HG02759 (cell line): ENCODE results near the gene ZNF341.

Experiments
- ATAC-seq: cut with Tn5 transposase; IDR thresholded peaks from one replicate; pipeline ENCODE4 v1.9.1; 2021; ENCODE audit warnings: mild to moderate bottlenecking, moderate library complexity; ENCODE audit not compliant: unreplicated experiment

ZNF341 gene

GRCh38 chr20:33821270-33821836, 89.6 kb downstream of the ZNF341 start:
- no peak for ATAC-seq

- ATAC-seq, result no peak
Observed at GRCh38 chr20:33822423-33822822, 90.6 kb downstream of the ZNF341 start.

DNA sequence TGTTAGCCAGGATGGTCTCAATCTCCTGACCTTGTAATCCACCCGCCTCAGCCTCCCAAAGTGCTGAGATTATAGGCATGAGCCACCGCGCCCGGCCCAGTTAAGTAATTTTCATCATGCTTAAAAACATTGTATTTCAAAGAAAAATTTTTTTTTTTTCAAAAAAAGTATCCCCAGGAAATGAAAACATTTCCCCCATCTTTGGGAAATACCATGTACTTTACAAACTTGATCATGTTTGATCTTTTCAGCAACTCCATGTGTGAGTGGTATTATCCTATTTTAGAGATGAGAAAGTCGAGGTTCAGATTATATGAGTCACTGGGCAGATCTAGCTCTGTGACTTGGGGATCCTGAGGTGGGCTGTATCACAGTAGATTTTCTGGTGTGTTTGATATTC, 91.2 kb downstream of the ZNF341 start:
- no peak for ATAC-seq

- no peak for ATAC-seq
Observed at GRCh38 chr20:33824852-33825251, 93.1 kb downstream of the ZNF341 start.

GRCh38 chr20:33825340-33826269, 93.8 kb downstream of the ZNF341 start:
- no peak for ATAC-seq

DNA sequence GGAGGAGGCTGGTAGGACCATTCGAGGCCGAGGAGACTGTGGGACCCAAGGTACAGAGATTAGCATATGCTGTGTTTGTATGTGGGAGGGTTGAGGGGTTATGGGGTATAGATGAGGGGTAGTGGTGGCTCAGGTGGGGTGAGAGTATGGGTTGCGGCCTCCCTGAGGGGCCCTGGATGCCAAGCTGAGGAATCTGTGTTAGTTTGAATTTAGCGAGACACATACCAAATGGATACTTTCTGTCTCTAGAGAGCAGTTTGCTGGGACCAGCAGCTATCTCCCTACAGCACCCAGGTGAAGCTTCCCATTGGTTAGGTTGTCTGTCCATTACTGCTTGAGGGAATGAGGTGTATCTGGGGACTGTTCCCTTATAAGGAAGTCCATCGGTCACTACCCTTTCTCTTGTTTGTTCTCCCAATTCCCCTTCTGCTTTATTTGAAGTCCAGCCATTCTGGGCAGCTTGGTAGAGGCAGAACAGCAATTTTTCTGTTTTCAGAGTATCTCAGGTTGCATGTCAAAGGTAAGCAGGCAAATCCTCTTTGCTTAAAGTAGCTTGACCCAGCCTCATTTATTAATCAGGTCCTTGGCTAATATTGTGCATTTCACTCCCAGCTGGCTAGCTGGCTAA, 94.6 kb downstream of the ZNF341 start:
- ATAC-seq, result no peak

DNA sequence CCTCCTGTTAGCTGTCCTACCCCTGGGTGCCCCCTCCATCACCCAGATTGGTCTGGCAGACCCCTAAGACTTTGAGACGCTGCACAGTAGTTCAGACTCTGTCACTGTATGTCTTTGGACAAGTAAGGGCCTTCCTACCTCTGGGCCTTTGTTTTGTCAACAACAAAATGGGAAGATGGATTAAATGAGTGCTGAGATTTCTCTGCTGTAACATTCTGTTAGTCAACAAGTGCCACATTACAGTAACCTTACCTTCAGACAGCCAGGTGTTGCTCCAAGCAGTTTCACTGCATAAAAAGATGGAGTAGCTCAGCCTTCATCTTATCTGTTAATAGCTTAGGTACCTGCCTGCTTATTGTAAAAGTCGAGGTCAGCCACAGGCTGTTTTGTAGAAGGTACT, 95.3 kb downstream of the ZNF341 start:
- no peak for ATAC-seq

DNA sequence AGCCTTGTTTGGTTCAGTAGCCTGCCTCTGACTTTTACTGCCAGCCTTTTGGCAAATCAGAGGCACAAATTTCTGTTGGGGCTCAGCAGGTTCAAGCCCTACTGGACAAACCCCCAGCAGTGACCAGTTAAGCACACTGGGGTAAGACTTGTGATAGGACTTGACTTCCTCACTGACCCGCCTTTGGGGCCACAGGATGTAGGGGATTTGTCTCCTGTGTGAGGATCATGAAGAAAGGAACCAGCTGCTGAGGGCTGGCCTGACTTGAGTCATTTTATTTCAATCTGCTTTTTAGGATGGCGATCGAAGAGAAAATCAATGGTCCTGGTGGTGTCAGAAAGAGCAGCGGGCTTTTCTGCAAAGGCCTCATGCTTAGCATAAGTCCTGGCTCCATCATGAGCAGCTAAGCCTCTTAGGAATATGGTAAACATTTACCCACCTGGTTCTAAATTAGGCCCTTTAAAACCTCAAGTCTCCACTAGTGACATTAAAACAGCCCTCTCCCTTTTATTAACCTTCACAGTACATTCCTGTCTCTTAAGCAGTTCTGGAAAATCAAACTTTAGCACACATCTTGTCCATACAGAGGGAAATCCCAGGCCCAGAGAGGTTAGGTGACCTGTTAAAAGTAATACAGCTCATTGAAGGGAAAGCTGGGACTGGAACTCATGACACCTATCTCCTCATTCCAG, 96.0 kb downstream of the ZNF341 start:
- ATAC-seq, result no peak

GRCh38 chr20:33828326-33828844, 96.6 kb downstream of the ZNF341 start:
- no peak for ATAC-seq

GRCh38 chr20:33828967-33829560, 97.3 kb downstream of the ZNF341 start:
- ATAC-seq, result no peak

DNA sequence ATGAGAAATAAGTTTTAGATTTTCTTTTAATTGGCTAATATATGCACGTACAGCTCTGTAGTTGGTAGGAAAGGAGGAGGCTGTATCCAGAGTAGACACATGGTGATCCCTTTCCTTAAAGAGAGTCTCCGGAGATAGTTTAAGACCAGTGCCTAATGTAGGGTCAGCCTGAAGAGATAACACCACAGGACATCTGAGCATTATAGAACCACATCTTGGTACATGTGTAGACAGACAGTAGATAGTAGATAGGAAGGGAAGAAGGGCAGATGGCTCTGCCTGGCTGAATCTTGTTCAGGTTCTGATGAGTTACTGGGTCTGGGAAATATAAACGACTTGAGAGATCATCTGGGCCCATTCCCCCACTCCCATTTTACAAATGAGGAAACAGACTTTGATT, 97.8 kb downstream of the ZNF341 start:
- ATAC-seq, result no peak

DNA sequence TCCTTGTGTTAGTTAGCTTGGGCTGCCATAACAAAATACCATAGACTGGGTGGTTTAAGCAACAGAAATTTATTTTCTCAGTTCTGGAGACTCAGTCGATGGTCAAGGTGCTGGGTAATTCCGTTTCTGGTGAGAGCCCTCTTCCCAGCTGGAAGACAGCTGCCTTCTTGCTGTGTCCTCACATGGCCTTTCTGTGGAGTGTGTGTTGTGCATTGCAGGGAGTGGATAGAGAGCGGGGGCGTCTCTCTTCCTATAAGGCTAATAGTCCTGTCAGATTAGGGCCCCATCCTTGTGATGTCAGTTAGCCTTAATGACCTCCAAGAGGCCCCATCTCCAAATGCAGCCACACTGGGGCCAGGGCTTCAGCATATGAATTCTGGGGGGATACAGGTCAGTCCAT, 98.6 kb downstream of the ZNF341 start:
- no peak for ATAC-seq

- no peak for ATAC-seq
Observed at GRCh38 chr20:33832103-33832804, 100.5 kb downstream of the ZNF341 start.

GRCh38 chr20:33833333-33833732, 101.5 kb downstream of the ZNF341 start:
- ATAC-seq, result no peak

GRCh38 chr20:33835615-33836172, 103.9 kb downstream of the ZNF341 start:
- no peak for ATAC-seq

GRCh38 chr20:33836277-33836676, 104.5 kb downstream of the ZNF341 start:
- ATAC-seq, result no peak

- ATAC-seq, result no peak
Observed at GRCh38 chr20:33837096-33837830, 105.5 kb downstream of the ZNF341 start.

DNA sequence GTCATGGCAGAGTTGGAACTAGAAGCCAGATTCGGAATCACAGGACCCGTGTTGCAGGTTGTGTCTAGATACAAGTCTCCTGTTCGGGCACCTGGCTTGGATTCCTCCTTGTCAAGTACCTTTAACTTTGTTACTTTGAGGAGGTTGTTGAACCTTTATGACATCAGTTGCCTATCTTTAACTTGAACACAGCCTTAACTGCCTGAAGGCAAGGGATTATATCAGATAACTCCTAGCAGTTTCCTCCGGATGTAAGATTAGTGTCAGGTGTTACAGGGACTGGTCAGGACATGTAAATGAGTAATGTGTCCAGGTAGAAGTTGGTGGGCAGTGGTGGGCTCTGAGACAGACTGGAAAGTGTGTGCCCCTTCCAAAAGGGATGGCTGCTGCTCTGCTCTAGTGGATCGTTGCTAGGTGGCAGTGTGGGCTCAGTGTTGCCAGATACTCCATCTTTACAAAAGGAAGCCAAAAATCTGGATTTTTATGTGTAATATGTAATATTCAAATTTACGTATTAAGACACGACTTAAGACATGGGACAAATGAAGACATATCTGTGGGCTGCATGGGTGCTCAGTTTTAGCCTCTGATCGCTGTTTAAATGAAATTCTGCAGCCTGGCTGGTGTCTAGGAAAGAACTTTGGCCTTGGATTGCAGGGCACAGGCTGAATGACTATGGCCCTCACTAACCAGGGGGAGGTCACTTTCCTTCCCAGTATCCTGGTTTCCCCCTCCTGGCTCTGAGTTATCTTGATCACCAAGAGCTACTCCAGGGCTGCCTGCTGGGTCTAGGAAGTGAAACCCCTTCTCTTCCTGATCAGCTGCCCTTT, 106.5 kb downstream of the ZNF341 start:
- no peak for ATAC-seq
